Measurements from ENCODE around the gene MAN1A1. TPM values are rescaled to one million over a fixed set of nuclear protein-coding genes. Genes with fewer than 3 reads are reported as not detected.

Gene MAN1A1
- polyA plus RNA-seq, 3 donors, result 11.0 to 20.4 (median 16.1) TPM

DNA sequence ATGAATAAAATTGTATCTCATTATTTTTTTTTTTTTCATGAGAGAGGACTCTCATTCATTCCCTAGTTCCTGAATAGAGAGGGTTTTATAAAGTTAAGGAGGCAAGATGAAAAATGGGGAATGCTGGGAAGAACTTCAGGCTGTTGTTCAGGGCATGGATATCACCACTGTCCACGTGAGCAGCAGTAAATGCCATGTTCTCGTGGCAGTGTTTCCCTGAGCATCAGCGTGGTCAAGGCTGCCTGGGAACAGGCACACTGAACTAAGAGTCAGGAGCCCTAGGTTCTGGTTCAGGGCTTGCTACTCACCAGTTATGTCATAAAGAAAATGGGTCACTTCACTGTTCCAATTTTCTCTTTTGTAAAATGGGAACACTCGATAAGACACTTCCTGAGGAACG lies 93.2 kb downstream of the MAN1A1 start:
- Mint-ChIP-seq H3K36me3 (peaks cover 2 to 13% of the 10 kb centered on the region in 2 donors), H3K4me1 (peaks cover under 1% of the 10 kb centered on the region), H3K27ac (no peak overlapping the region), H3K9me3 (peaks cover 0 to 3% (median 0%) of the 10 kb centered on the region in 7 donors), H3K27me3 (ENCODE audit: low read depth in 3 of 3) (no peaks in the 10 kb centered on the region), H3K4me3 (no peak overlapping the region)
- H3K9ac ChIP-seq (ENCODE audit: insufficient read depth, low read length, poor library complexity, severe bottlenecking), result no peak overlapping the region
- H3K4me2 ChIP-seq (replicated peaks; ENCODE audit: extremely low read depth, low read length, poor library complexity, severe bottlenecking), result no peak overlapping the region
- intact Hi-C loops (cut with micrococcal nuclease), result no loop called here
- no peaks in the 10 kb centered on the region for H3K4me1 ChIP-seq (ENCODE audit: control insufficient read depth in 1 of 2, insufficient read depth in 2 of 2, low read length in 2 of 2)
- H3K27me3 ChIP-seq (ENCODE audit: control insufficient read depth in 2 of 2, insufficient read depth in 2 of 2, low read length in 2 of 2), result no peaks in the 10 kb centered on the region
- H3K36me3 ChIP-seq (replicated peaks in 1 of 2; ENCODE audit: control insufficient read depth in 1 of 2, insufficient read depth in 2 of 2, low read length in 2 of 2), result no peaks in the 10 kb centered on the region
- H4K20me1 ChIP-seq (ENCODE audit: insufficient read depth, low read length), result no peaks in the 10 kb centered on the region
- no peak overlapping the region for H3K4me3 ChIP-seq (replicated peaks in 1 of 3; ENCODE audit: low read depth in 2 of 3, low read length in 3 of 3)
- 90% methylated on average over 5 of the region's 5 CpGs for WGBS (ENCODE audit: insufficient coverage)
- no peaks in the 10 kb centered on the region for H3K9me3 ChIP-seq (replicated peaks in 1 of 2; ENCODE audit: control insufficient read depth in 1 of 2, insufficient read depth in 1 of 2, low read length in 2 of 2)
- H3K79me2 ChIP-seq (ENCODE audit: insufficient read depth, low read length), result no peaks in the 10 kb centered on the region
- no peak for DNase-seq
- TF ChIP-seq, protein P1, sequence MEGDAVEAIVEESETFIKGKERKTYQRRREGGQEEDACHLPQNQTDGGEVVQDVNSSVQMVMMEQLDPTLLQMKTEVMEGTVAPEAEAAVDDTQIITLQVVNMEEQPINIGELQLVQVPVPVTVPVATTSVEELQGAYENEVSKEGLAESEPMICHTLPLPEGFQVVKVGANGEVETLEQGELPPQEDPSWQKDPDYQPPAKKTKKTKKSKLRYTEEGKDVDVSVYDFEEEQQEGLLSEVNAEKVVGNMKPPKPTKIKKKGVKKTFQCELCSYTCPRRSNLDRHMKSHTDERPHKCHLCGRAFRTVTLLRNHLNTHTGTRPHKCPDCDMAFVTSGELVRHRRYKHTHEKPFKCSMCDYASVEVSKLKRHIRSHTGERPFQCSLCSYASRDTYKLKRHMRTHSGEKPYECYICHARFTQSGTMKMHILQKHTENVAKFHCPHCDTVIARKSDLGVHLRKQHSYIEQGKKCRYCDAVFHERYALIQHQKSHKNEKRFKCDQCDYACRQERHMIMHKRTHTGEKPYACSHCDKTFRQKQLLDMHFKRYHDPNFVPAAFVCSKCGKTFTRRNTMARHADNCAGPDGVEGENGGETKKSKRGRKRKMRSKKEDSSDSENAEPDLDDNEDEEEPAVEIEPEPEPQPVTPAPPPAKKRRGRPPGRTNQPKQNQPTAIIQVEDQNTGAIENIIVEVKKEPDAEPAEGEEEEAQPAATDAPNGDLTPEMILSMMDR (IDR thresholded peaks at IDR 0.05), result no peak
- no peak overlapping the region for H2AFZ ChIP-seq (ENCODE audit: insufficient read depth, low read depth, low read length, poor library complexity, severe bottlenecking)
- H3K27ac ChIP-seq (ENCODE audit: low read depth in 1 of 2, low read length in 2 of 2), result no peak overlapping the region

- H3K27ac ChIP-seq (ENCODE audit: low read depth in 1 of 2, low read length in 2 of 2), result no peak overlapping the region
- H3K27me3 ChIP-seq (ENCODE audit: control insufficient read depth in 2 of 2, insufficient read depth in 2 of 2, low read length in 2 of 2), result no peaks in the 10 kb centered on the region
- no peak for DNase-seq
- TF ChIP-seq, protein P1 (IDR thresholded peaks at IDR 0.05), result no peak
- Mint-ChIP-seq H3K4me3 (no peak overlapping the region), H3K27me3 (ENCODE audit: low read depth in 3 of 3) (no peaks in the 10 kb centered on the region), H3K27ac (no peak overlapping the region), H3K36me3 (peaks cover 6 to 13% of the 10 kb centered on the region in 2 donors), H3K9me3 (peaks cover 0 to 3% (median 0%) of the 10 kb centered on the region in 7 donors), H3K4me1 (no peaks in the 10 kb centered on the region)
- no peaks in the 10 kb centered on the region for H4K20me1 ChIP-seq (ENCODE audit: insufficient read depth, low read length)
- H3K9ac ChIP-seq (ENCODE audit: insufficient read depth, low read length, poor library complexity, severe bottlenecking), result no peak overlapping the region
- intact Hi-C loops (cut with micrococcal nuclease), result no loop called here
- H3K9me3 ChIP-seq (replicated peaks in 1 of 2; ENCODE audit: control insufficient read depth in 1 of 2, insufficient read depth in 1 of 2, low read length in 2 of 2), result no peaks in the 10 kb centered on the region
- no CpG with 5 or more reads among the region's 3 CpGs for whole genome bisulfite sequencing (ENCODE audit: insufficient coverage)
- no peak overlapping the region for H3K4me2 ChIP-seq (replicated peaks; ENCODE audit: extremely low read depth, low read length, poor library complexity, severe bottlenecking)
- H3K4me3 ChIP-seq (replicated peaks in 1 of 3; ENCODE audit: low read depth in 2 of 3, low read length in 3 of 3), result no peak overlapping the region
- no peaks in the 10 kb centered on the region for H3K79me2 ChIP-seq (ENCODE audit: insufficient read depth, low read length)
- H3K36me3 ChIP-seq (replicated peaks in 1 of 2; ENCODE audit: control insufficient read depth in 1 of 2, insufficient read depth in 2 of 2, low read length in 2 of 2), result no peaks in the 10 kb centered on the region
- H2AFZ ChIP-seq (ENCODE audit: insufficient read depth, low read depth, low read length, poor library complexity, severe bottlenecking), result no peak overlapping the region
- no peaks in the 10 kb centered on the region for H3K4me1 ChIP-seq (ENCODE audit: control insufficient read depth in 1 of 2, insufficient read depth in 2 of 2, low read length in 2 of 2)
These were observed 94.1 kb downstream of the MAN1A1 start for GRCh38 chr6:119255492-119255891.

Data from CD14-positive monocyte (primary cell).